K562 (cell line): ENCODE measurements around the gene LPAR2. TPM values are rescaled to one million over a fixed set of nuclear protein-coding genes. Genes with fewer than 3 reads are reported as not detected.

ENCODE experiments used
- CREBBP ChIP-seq: IDR thresholded peaks from one replicate; pipeline ENCODE4 v1.6.1; 2012; ENCODE audit warnings: low read depth, mild to moderate bottlenecking, control low read depth, inconsistent platforms, low read length
- FOS ChIP-seq: IDR thresholded peaks from 3 replicates; pipeline ENCODE4 v1.6.1; 2011; ENCODE audit not compliant: insufficient read length; ENCODE audit errors: extremely low read depth
- NCOA1 ChIP-seq: fragments of 450-650 bp; IDR thresholded peaks from 2 replicates; pipeline ENCODE4 v1.6.1; 2016; ENCODE audit warnings: low read depth
- NFYB ChIP-seq: IDR thresholded peaks from 2 replicates; pipeline ENCODE4 v1.6.1; 2011; ENCODE audit warnings: mild to moderate bottlenecking, moderate library complexity; ENCODE audit not compliant: insufficient read length; ENCODE audit errors: extremely low read depth
- POU5F1 ChIP-seq: fragments of 150-350 bp; IDR thresholded peaks from 2 replicates; pipeline ENCODE4 v1.6.1; 2014; ENCODE audit warnings: borderline replicate concordance, low read length, low read depth, mild to moderate bottlenecking; ENCODE audit not compliant: partially characterized antibody
- ZFPM2 ChIP-seq: fragments of 250-450 bp; sonication (Bioruptor Pico); IDR thresholded peaks from 2 replicates; pipeline ENCODE4 v1.5.1; 2022; ENCODE audit warnings: mild to moderate bottlenecking
- ZNF140 ChIP-seq: fragments of 250-450 bp; sonication (Bioruptor Pico); IDR thresholded peaks from 2 replicates; pipeline ENCODE4 v1.8.0; 2021; ENCODE audit warnings: moderate library complexity, mild to moderate bottlenecking, inconsistent platforms
- ZNF143 ChIP-seq: sonication (generic); formaldehyde crosslinking; IDR thresholded peaks from 2 replicates; pipeline ENCODE4 v1.9.0; 2022; ENCODE audit warnings: mild to moderate bottlenecking, missing genetic modification reagents
- ZNF347 ChIP-seq: fragments of 450-650 bp; formaldehyde crosslinking; IDR thresholded peaks from 2 replicates; pipeline ENCODE4 v1.4.0; 2020; ENCODE audit warnings: low read depth, mild to moderate bottlenecking, moderate library complexity
- ZNF766 ChIP-seq: fragments of 200-800 bp; sonication (Bioruptor generic); conservative IDR thresholded peaks from 2 replicates; pipeline ENCODE4 v1.6.1; 2016; ENCODE audit warnings: missing genetic modification characterization, missing compliant biosample characterization
- polyA plus RNA-seq, 8 experiments: library from polyadenylated mRNA; depleted of rRNA in 4 of 8; stranded (reverse) in 5 of 8; unstranded in 3 of 8; fragments of >200 nt; fragmentation: Nextera tagmentation in 2 of 8; fragmentation: Illumina TruSeq in 1 of 8; extraction: Ambion mirVana in 2 of 8; extraction: Trizol in 1 of 8; gene quantifications; 2 replicates each; pipeline versions ENCODE4 v1.2.1 to v1.2.3, GENCODE V29; 2011 to 2014; ENCODE audit warnings: inconsistent platforms in 1 of 8, missing spikeins in 1 of 8
- total RNA-seq, 7 experiments: library from RNA; depleted of rRNA in 6 of 7; stranded (reverse); fragments of >200 nt in 6 of 7; fragmentation: Illumina TruSeq in 2 of 7; extraction: Trizol in 2 of 7; gene quantifications; 2 replicates each; pipeline versions ENCODE4 v1.2.1 to v1.2.3, GENCODE V29; 2011 to 2021; ENCODE audit warnings: low replicate concordance in 1 of 7
- TF ChIP-seq, protein P1 (sequence below), 2 experiments: fragments of 450-650 bp; IDR thresholded peaks; 2 replicates each; pipeline ENCODE4 v1.6.1; 2018; ENCODE audit warnings: mild to moderate bottlenecking in 2 of 2, low read depth in 1 of 2; ENCODE audit not compliant: partially characterized antibody in 2 of 2
- TF ChIP-seq, protein P2 (sequence below): fragments of 450-650 bp; IDR thresholded peaks from 2 replicates; pipeline ENCODE4 v1.6.1; 2017; ENCODE audit warnings: antibody characterized with exemption
- TF ChIP-seq, protein P3 (sequence below): sonication (generic); formaldehyde crosslinking; IDR thresholded peaks from 2 replicates; pipeline ENCODE4 v1.8.1; 2023; ENCODE audit warnings: mild to moderate bottlenecking, missing genetic modification reagents
- TF ChIP-seq, protein P4 (sequence below): sonication (generic); formaldehyde crosslinking; IDR thresholded peaks from 2 replicates; pipeline ENCODE4 v1.8.0; 2022; ENCODE audit warnings: mild to moderate bottlenecking, missing genetic modification reagents
- TF ChIP-seq, protein P5 (sequence below): IDR thresholded peaks from 2 replicates; pipeline ENCODE4 v1.6.1; 2014; ENCODE audit warnings: antibody characterized with exemption
- TF ChIP-seq, protein P6 (sequence below): fragments of 450-650 bp; IDR thresholded peaks from 2 replicates; pipeline ENCODE4 v1.6.1; 2016; ENCODE audit warnings: low read depth, mild to moderate bottlenecking, moderate library complexity

Gene LPAR2
- total and polyA plus RNA-seq, 9 of the 15 experiments (the other 6 are each of a cell fraction or from before 2014, with no cell fraction given): 0.63 to 13.8 (median 4.4) TPM

DNA sequence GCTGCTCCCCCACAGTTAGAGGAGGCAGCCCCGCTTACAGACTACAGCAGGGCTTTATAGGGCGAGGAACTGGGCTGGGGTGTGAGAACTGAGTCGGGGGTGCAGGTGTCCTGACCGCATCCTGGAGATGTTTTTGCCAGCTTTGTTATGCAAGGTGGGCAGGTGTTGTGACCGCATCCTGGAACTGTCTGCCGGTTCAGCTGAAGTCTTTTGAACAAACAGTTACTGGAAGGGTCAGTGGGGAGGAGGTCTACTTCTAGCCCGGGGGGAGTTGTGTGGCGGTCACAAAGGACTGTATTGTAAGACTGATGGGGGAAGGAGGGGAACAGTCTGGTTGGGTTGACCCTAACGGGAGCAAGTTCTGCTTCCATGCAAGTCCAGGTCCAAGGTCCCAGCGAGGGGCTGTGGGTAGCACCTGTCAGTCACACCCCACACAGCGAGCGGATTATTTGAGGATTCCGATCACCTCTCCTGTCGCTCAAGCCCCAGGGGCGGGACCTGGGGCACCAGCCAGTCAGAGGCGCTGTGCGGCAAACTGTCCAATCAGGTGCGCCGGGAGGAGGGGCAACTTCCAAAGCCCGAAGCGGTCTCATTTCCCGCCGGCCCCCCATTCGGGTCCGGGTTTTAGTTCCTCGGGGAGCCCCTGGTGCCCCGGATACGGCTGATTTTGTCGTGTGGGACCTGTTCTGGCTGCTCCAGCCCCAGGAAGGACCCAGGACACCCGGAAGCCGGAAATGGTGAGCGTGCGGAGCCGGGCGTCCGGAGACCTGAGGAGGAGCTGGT is 40.4 kb upstream of the LPAR2 start, which contains the start of gene ZNF101 (continued):
- TF ChIP-seq, protein P1, sequence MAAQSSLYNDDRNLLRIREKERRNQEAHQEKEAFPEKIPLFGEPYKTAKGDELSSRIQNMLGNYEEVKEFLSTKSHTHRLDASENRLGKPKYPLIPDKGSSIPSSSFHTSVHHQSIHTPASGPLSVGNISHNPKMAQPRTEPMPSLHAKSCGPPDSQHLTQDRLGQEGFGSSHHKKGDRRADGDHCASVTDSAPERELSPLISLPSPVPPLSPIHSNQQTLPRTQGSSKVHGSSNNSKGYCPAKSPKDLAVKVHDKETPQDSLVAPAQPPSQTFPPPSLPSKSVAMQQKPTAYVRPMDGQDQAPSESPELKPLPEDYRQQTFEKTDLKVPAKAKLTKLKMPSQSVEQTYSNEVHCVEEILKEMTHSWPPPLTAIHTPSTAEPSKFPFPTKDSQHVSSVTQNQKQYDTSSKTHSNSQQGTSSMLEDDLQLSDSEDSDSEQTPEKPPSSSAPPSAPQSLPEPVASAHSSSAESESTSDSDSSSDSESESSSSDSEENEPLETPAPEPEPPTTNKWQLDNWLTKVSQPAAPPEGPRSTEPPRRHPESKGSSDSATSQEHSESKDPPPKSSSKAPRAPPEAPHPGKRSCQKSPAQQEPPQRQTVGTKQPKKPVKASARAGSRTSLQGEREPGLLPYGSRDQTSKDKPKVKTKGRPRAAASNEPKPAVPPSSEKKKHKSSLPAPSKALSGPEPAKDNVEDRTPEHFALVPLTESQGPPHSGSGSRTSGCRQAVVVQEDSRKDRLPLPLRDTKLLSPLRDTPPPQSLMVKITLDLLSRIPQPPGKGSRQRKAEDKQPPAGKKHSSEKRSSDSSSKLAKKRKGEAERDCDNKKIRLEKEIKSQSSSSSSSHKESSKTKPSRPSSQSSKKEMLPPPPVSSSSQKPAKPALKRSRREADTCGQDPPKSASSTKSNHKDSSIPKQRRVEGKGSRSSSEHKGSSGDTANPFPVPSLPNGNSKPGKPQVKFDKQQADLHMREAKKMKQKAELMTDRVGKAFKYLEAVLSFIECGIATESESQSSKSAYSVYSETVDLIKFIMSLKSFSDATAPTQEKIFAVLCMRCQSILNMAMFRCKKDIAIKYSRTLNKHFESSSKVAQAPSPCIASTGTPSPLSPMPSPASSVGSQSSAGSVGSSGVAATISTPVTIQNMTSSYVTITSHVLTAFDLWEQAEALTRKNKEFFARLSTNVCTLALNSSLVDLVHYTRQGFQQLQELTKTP (IDR thresholded peaks at IDR 0.05; ENCODE audit: low read depth in 1 of 2, partially characterized antibody in 2 of 2): no peak
- TF ChIP-seq, protein P2, sequence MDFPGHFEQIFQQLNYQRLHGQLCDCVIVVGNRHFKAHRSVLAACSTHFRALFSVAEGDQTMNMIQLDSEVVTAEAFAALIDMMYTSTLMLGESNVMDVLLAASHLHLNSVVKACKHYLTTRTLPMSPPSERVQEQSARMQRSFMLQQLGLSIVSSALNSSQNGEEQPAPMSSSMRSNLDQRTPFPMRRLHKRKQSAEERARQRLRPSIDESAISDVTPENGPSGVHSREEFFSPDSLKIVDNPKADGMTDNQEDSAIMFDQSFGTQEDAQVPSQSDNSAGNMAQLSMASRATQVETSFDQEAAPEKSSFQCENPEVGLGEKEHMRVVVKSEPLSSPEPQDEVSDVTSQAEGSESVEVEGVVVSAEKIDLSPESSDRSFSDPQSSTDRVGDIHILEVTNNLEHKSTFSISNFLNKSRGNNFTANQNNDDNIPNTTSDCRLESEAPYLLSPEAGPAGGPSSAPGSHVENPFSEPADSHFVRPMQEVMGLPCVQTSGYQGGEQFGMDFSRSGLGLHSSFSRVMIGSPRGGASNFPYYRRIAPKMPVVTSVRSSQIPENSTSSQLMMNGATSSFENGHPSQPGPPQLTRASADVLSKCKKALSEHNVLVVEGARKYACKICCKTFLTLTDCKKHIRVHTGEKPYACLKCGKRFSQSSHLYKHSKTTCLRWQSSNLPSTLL: no peak
- TF ChIP-seq ZFPM2 (CRISPR knock-in tag) (no peak), ZNF347 (CRISPR knock-in tag) (no peak), POU5F1 (no peak), FOS (peak; percentile 93), ZNF143 (CRISPR knock-in tag) (no peak), CREBBP (no peak), ZNF766 (no peak), NFYB (peak; percentile 100), ZNF140 (no peak), NCOA1 (peak; percentile 43; the same call in 1 of the 2 replicates)
- TF ChIP-seq, protein P3, sequence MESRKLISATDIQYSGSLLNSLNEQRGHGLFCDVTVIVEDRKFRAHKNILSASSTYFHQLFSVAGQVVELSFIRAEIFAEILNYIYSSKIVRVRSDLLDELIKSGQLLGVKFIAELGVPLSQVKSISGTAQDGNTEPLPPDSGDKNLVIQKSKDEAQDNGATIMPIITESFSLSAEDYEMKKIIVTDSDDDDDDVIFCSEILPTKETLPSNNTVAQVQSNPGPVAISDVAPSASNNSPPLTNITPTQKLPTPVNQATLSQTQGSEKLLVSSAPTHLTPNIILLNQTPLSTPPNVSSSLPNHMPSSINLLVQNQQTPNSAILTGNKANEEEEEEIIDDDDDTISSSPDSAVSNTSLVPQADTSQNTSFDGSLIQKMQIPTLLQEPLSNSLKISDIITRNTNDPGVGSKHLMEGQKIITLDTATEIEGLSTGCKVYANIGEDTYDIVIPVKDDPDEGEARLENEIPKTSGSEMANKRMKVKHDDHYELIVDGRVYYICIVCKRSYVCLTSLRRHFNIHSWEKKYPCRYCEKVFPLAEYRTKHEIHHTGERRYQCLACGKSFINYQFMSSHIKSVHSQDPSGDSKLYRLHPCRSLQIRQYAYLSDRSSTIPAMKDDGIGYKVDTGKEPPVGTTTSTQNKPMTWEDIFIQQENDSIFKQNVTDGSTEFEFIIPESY: peak; percentile 71
- TF ChIP-seq, protein P4, sequence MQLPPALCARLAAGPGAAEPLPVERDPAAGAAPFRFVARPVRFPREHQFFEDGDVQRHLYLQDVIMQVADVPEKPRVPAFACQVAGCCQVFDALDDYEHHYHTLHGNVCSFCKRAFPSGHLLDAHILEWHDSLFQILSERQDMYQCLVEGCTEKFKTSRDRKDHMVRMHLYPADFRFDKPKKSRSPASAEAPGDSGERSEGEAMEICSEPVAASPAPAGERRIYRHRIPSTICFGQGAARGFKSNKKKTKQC (CRISPR knock-in tag): peak; percentile 22; the same call in 1 of the 2 replicates
- TF ChIP-seq, protein P5, sequence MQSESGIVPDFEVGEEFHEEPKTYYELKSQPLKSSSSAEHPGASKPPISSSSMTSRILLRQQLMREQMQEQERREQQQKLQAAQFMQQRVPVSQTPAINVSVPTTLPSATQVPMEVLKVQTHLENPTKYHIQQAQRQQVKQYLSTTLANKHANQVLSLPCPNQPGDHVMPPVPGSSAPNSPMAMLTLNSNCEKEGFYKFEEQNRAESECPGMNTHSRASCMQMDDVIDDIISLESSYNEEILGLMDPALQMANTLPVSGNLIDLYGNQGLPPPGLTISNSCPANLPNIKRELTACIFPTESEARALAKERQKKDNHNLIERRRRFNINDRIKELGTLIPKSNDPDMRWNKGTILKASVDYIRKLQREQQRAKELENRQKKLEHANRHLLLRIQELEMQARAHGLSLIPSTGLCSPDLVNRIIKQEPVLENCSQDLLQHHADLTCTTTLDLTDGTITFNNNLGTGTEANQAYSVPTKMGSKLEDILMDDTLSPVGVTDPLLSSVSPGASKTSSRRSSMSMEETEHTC: no peak
- TF ChIP-seq, protein P6, sequence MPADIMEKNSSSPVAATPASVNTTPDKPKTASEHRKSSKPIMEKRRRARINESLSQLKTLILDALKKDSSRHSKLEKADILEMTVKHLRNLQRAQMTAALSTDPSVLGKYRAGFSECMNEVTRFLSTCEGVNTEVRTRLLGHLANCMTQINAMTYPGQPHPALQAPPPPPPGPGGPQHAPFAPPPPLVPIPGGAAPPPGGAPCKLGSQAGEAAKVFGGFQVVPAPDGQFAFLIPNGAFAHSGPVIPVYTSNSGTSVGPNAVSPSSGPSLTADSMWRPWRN: no peak
